ENCODE results near the gene USP20. TPM values are rescaled to one million over a fixed set of nuclear protein-coding genes. Genes with fewer than 3 reads are reported as not detected.

USP20 gene
- total RNA-seq, 2 donors from 2014 or later: 50.1 to 52.5 TPM

DNA sequence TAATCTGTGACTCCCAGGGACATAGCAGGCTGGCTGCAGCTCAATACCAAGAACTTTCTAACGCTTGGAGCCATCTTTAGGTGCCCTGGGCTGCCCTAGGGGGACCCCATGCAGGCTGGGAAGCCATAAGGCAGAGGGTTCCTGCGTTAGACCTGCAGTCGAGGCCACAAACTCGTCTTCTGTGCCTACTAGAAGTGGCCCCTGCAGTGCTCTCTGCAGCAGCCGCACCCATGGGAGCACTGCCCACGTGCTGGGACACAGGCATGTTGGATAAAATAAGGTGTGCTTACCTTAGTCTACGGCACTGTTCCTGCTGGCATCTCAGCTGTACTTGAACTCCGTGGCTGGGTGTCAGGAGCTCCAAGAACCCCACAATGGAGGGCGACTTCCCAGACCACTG is 22.9 kb upstream of the USP20 start:
- Mint-ChIP-seq H3K36me3 (ENCODE audit: low read depth) (peaks cover 100% of the 10 kb centered on the region), H3K27ac (peak overlapping the region; percentile 69), H3K27me3 (no peaks in the 10 kb centered on the region), H3K4me1 (peaks cover 20% of the 10 kb centered on the region), H3K9me3 (no peaks in the 10 kb centered on the region), H3K4me3 (peak overlapping the region; percentile 48)
- ATAC-seq (replicated peaks): no peak

- no peaks in the 10 kb centered on the region for H3K9me3 Mint-ChIP-seq
- no peaks in the 10 kb centered on the region for H3K27me3 Mint-ChIP-seq
- H3K36me3 Mint-ChIP-seq (ENCODE audit: low read depth): peaks cover 100% of the 10 kb centered on the region
- H3K27ac Mint-ChIP-seq: no peak overlapping the region
- no peak overlapping the region for H3K4me3 Mint-ChIP-seq
- H3K4me1 Mint-ChIP-seq: peaks cover 20% of the 10 kb centered on the region
- ATAC-seq (replicated peaks): no peak
Measured at GRCh38 chr9:129813661-129814060, 21.6 kb upstream of the USP20 start.

- no peak overlapping the region for H3K4me3 Mint-ChIP-seq
- peaks cover 99% of the 10 kb centered on the region for H3K36me3 Mint-ChIP-seq (ENCODE audit: low read depth)
- H3K4me1 Mint-ChIP-seq: peaks cover 20% of the 10 kb centered on the region
- no peak for ATAC-seq (replicated peaks)
- H3K9me3 Mint-ChIP-seq: no peaks in the 10 kb centered on the region
- no peaks in the 10 kb centered on the region for H3K27me3 Mint-ChIP-seq
- peak overlapping the region; percentile 73 for H3K27ac Mint-ChIP-seq
Measured at GRCh38 chr9:129814432-129815223, 20.6 kb upstream of the USP20 start.

DNA sequence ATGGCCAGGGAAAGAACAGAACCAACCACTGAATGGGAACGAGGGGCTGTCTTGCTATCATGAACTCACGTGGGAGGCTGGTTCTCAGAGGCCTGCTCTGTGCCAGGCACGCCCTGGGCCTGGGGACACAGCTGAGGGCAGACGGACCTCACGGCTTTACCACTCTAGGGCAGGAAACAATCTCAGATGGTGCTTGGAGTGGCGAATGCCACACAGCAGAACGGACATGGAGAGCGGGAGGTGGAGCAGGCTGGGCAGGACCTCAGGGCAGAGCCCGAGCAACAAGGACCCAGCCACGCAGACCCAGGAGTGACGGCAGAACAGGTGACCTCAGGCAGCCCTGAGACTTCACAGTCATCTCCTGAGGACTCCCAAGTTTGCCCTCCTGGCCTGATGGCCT is 20.0 kb upstream of the USP20 start:
- ATAC-seq (replicated peaks): no peak
- no peaks in the 10 kb centered on the region for H3K27me3 Mint-ChIP-seq

DNA sequence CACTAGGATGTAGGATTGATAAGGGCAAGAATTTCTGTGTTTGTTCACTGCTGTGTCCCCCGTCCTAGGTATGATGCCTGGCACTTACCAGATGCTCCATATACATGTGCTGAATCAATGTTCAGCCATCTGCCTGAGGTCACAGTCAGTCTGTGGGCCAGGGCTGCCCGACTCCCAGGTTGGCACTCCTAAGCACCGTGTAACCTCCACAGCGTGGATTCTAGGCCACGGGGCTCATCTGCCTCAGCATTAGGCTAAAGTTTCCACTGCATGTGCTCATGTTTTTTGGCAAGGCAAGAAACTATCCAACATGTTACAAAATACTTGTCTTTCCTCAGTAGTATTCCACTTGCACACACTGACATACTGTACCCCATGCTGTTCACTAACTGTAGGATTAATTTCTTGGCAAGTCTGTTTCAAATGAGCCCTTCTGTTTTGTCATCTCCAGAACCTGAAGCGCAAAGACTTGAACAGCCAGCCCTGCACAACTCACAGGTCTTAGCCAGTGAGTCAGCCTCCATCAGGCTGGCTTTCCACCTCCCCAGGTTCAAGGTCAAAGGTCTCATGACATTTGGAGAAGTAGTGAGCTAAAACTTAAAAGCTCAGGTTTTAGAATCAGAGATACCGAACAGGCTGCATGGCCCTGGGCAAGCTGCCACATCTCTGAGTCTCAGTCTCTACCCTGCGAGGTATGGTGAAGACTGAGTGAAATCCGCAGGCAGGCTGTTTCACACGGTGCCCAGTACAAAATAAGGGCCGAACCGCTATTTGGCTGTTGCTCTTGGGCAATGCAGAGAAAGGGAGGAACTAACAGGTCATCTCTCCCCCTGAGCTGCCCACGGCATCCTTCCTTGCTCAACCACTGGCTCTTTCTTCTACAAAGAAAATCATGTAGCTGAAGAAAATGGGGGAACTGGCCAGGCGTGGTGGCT is 18.5 kb upstream of the USP20 start:
- Mint-ChIP-seq H3K4me3 (no peak overlapping the region), H3K27ac (no peak overlapping the region), H3K4me1 (peaks cover 19% of the 10 kb centered on the region), H3K27me3 (no peaks in the 10 kb centered on the region), H3K36me3 (ENCODE audit: low read depth) (peaks cover 94% of the 10 kb centered on the region), H3K9me3 (no peaks in the 10 kb centered on the region)
- no peak for ATAC-seq (replicated peaks)

More for the DNA sequence above, 20.0 kb upstream of the USP20 start:
- Mint-ChIP-seq H3K9me3 (no peaks in the 10 kb centered on the region), H3K4me3 (no peak overlapping the region), H3K36me3 (ENCODE audit: low read depth) (peaks cover 96% of the 10 kb centered on the region), H3K27ac (peak overlapping the region; percentile 73), H3K4me1 (peaks cover 20% of the 10 kb centered on the region)

DNA sequence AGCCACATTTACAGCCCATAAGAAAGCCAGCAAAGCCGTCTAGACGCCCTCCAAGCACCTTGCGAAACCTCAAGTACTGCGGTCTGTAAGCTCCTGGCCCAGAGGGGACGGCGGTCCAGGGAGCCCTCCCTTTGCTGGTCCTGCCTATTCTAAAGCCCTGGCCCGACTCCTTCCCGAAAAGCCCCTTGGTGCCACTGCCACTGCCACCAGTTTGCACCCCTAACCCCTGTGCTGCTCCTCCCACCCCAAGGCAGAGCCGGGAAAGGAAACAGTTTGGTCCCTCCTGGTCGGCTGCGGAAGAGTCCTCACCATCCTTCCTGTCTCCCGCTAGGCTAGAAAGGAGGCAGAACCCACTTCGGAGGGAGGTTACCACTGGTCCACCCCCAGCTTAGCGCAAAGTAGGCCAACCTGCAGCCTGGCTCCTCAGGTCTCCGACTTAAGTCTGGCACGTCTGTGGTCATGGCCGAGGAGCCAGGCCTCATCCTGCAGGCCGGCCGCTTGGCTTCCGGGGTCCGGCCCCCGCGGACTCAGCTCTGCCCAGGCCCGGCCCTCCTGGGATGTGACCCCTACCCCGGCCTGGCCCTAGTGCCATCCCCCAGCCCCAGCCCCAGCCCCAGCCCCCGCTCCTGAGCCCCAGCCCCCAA is 12.2 kb upstream of the USP20 start:
- H3K36me3 Mint-ChIP-seq (ENCODE audit: low read depth): peaks cover 62% of the 10 kb centered on the region
- H3K27me3 Mint-ChIP-seq: no peaks in the 10 kb centered on the region
- no peaks in the 10 kb centered on the region for H3K9me3 Mint-ChIP-seq
- H3K27ac Mint-ChIP-seq: peak overlapping the region; percentile 77
- ATAC-seq (replicated peaks): peak; percentile 30
- peaks cover 10% of the 10 kb centered on the region for H3K4me1 Mint-ChIP-seq
- peak overlapping the region; percentile 80 for H3K4me3 Mint-ChIP-seq

- Mint-ChIP-seq H3K4me1 (peaks cover 10% of the 10 kb centered on the region), H3K9me3 (no peaks in the 10 kb centered on the region), H3K36me3 (ENCODE audit: low read depth) (peaks cover 62% of the 10 kb centered on the region), H3K4me3 (peak overlapping the region; percentile 80), H3K27ac (peak overlapping the region; percentile 76), H3K27me3 (no peaks in the 10 kb centered on the region)
- peak; percentile 44 for ATAC-seq (replicated peaks)
Measured at GRCh38 chr9:129823542-129823934, 11.7 kb upstream of the USP20 start.

- Mint-ChIP-seq H3K4me3 (peak within 1 kb of the TSS; percentile 80), H3K9me3 (no peaks in the 10 kb centered on the region), H3K36me3 (ENCODE audit: low read depth) (peaks cover 62% of the 10 kb centered on the region), H3K27ac (peak within 1 kb of the TSS; percentile 77), H3K4me1 (peaks cover 8% of the 10 kb centered on the region), H3K27me3 (no peaks in the 10 kb centered on the region)
- ATAC-seq (replicated peaks): peak; percentile 96
Measured at GRCh38 chr9:129823935-129824601, 11.2 kb upstream of the USP20 start, which contains the start of gene TOR1A. Gene TOR1A (minus strand): TSS chr9:129824136. CDS start chr9:129824085, 51 bp downstream.

DNA sequence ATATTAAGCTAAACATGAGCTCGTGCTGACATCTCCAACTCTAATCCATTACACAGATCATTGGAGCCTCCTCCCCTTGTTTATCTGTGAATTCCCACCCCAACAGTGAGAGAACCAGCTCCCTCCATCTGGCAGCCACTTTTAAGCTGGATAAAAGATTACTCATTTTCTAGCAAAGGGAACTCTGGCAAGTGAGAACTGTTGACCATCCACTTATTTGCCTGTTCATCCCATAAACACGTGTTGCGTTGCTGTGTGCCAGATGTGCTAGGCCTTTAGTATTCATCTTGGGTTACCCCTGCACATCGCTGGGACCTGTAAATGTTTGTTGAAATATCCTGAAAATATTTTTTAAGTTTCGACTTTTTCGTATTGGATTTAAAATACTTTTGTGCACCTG is 8.9 kb upstream of the USP20 start:
- ATAC-seq (replicated peaks): no peak
- Mint-ChIP-seq H3K4me1 (peaks cover 6% of the 10 kb centered on the region), H3K4me3 (no peak overlapping the region), H3K27me3 (no peaks in the 10 kb centered on the region), H3K27ac (no peak overlapping the region), H3K36me3 (ENCODE audit: low read depth) (peaks cover 68% of the 10 kb centered on the region), H3K9me3 (no peaks in the 10 kb centered on the region)

GRCh38 chr9:129826759-129827158 is 8.5 kb upstream of the USP20 start:
- Mint-ChIP-seq H3K27ac (no peak overlapping the region), H3K4me1 (peaks cover 6% of the 10 kb centered on the region), H3K36me3 (ENCODE audit: low read depth) (peaks cover 68% of the 10 kb centered on the region), H3K4me3 (no peak overlapping the region), H3K9me3 (no peaks in the 10 kb centered on the region), H3K27me3 (no peaks in the 10 kb centered on the region)
- ATAC-seq (replicated peaks): no peak

- Mint-ChIP-seq H3K36me3 (ENCODE audit: low read depth) (peaks cover 68% of the 10 kb centered on the region), H3K27ac (no peak overlapping the region), H3K27me3 (no peaks in the 10 kb centered on the region), H3K9me3 (no peaks in the 10 kb centered on the region), H3K4me1 (peaks cover under 1% of the 10 kb centered on the region), H3K4me3 (no peak overlapping the region)
- no peak for ATAC-seq (replicated peaks)
Measured at GRCh38 chr9:129828051-129828450, 7.2 kb upstream of the USP20 start.

DNA sequence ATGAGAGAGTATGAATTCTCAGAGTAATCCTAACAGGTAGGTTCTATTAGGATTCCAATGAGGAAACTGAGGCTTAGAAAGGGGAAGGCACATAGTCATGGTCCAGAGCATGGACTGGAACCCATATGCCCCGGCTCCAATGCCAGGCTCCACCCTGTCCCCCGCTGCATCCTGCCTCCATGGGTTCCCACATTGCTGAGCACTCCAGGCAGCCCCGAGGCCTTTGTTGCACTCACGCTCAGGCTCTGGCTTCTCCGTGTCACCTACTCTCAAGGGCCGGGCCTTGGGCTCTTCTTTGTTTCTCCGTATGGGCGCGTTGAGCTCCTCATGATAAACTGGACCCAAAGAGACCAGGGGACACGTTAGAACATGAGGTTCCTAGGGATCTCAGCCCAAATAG is 6.3 kb upstream of the USP20 start:
- Mint-ChIP-seq H3K27me3 (no peaks in the 10 kb centered on the region), H3K27ac (no peak overlapping the region), H3K4me3 (no peak overlapping the region), H3K9me3 (no peaks in the 10 kb centered on the region), H3K4me1 (peaks cover 8% of the 10 kb centered on the region), H3K36me3 (ENCODE audit: low read depth) (peaks cover 76% of the 10 kb centered on the region)
- no peak for ATAC-seq (replicated peaks)

GRCh38 chr9:129832982-129833381 is 2.3 kb upstream of the USP20 start:
- peak overlapping the region; percentile 96 for H3K4me3 Mint-ChIP-seq
- ATAC-seq (replicated peaks): no peak
- peaks cover 90% of the 10 kb centered on the region for H3K36me3 Mint-ChIP-seq (ENCODE audit: low read depth)
- H3K27ac Mint-ChIP-seq: peak overlapping the region; percentile 58
- H3K9me3 Mint-ChIP-seq: no peaks in the 10 kb centered on the region
- H3K4me1 Mint-ChIP-seq: peaks cover 24% of the 10 kb centered on the region
- H3K27me3 Mint-ChIP-seq: no peaks in the 10 kb centered on the region

Data from activated T-helper 17 cell treated with anti-CD3 and anti-CD28 coated beads, Interleukin-2, amount 50 U/mL, for 72 hours (primary cell).